Measurements from ENCODE around the gene CCNC.

- TF ChIP-seq, protein P1, sequence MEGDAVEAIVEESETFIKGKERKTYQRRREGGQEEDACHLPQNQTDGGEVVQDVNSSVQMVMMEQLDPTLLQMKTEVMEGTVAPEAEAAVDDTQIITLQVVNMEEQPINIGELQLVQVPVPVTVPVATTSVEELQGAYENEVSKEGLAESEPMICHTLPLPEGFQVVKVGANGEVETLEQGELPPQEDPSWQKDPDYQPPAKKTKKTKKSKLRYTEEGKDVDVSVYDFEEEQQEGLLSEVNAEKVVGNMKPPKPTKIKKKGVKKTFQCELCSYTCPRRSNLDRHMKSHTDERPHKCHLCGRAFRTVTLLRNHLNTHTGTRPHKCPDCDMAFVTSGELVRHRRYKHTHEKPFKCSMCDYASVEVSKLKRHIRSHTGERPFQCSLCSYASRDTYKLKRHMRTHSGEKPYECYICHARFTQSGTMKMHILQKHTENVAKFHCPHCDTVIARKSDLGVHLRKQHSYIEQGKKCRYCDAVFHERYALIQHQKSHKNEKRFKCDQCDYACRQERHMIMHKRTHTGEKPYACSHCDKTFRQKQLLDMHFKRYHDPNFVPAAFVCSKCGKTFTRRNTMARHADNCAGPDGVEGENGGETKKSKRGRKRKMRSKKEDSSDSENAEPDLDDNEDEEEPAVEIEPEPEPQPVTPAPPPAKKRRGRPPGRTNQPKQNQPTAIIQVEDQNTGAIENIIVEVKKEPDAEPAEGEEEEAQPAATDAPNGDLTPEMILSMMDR (IDR thresholded peaks at IDR 0.05) = no peak
- TF ChIP-seq POLR2A (IDR thresholded peaks at IDR 0.05) = no peak
Measured at GRCh38 chr6:99612551-99613408, 44.3 kb upstream of the CCNC start.
